Colonic mucosa (tissue), 4 donors: ENCODE results near the gene SMURF1. TPM values are rescaled to one million over a fixed set of nuclear protein-coding genes. Genes with fewer than 3 reads are reported as not detected.
A peak's percentile ranks its signal among the peaks of the same experiment; 100 is the strongest.

Source experiments
- DNase-seq: peaks from one replicate; pipeline ENCODE4 v3.0.0-alpha.2; 2020
- H3K27ac ChIP-seq: fragments of 200-600 bp; one replicate; pipeline ENCODE4 v1.8.0; 2021
- H3K27me3 ChIP-seq: fragments of 200-600 bp; one replicate; pipeline ENCODE4 v1.8.0; 2021
- H3K36me3 ChIP-seq: fragments of 200-600 bp; one replicate; pipeline ENCODE4 v1.8.0; 2021
- H3K4me1 ChIP-seq: fragments of 200-600 bp; one replicate; pipeline ENCODE4 v1.8.0; 2021; ENCODE audit warnings: mild to moderate bottlenecking
- H3K4me3 ChIP-seq: fragments of 200-600 bp; one replicate; pipeline ENCODE4 v1.8.0; 2021
- H3K9ac ChIP-seq, 2 donors: one replicate each; pipeline ENCODE4 v1.7.0; 2013; ENCODE audit warnings: control low read depth in 2 of 2, low read depth in 2 of 2, low read length in 2 of 2
- H3K9me3 ChIP-seq: fragments of 200-600 bp; one replicate; pipeline ENCODE4 v1.8.0; 2021
- CTCF ChIP-seq: fragments of 200-600 bp; IDR thresholded peaks from one replicate; pipeline ENCODE4 v1.8.0; 2022; ENCODE audit warnings: antibody characterized with exemption, mild to moderate bottlenecking
- intact Hi-C: fragments of 100-400 bp; cut with DNase I; formaldehyde crosslinking; loops from one replicate; pipeline ENCODE4 v1.14.1; 2022
- total RNA-seq, 2 donors: library from RNA; stranded (reverse); fragmentation: NEBNext Ultra II Directional in 1 of 2; extraction: Animal tissue kit (Norgen Biotek cat#: 25700) in 1 of 2; gene quantifications; one replicate each; pipeline ENCODE4 v1.2.1, GENCODE V29; 2021
- donor health status: healthy.
- donor health status: DM: no; HTN: no; CAD: no.
- donor health status: DM: no; HTN: no; CAD: no.

SMURF1 gene
- total RNA-seq, 2 donors from 2014 or later: 26.8 to 35.5 TPM

GRCh38 chr7:99124236-99124635, 19.7 kb downstream of the SMURF1 start:
- H3K27me3 ChIP-seq: no peaks in the 10 kb centered on the region
- intact Hi-C loops: no loop called here
- no peak overlapping the region for H3K4me3 ChIP-seq
- H3K9me3 ChIP-seq: no peaks in the 10 kb centered on the region
- H3K36me3 ChIP-seq: no peaks in the 10 kb centered on the region
- no peak for DNase-seq
- no peak overlapping the region for H3K9ac ChIP-seq
- H3K4me1 ChIP-seq: peaks cover 26% of the 10 kb centered on the region
- peak overlapping the region; percentile 7 for H3K27ac ChIP-seq
- TF ChIP-seq CTCF: no peak

GRCh38 chr7:99123571-99124033, 20.3 kb downstream of the SMURF1 start:
- no peaks in the 10 kb centered on the region for H3K27me3 ChIP-seq
- H3K27ac ChIP-seq: peak overlapping the region; percentile 7
- no peak overlapping the region for H3K4me3 ChIP-seq
- peaks cover 23% of the 10 kb centered on the region for H3K4me1 ChIP-seq
- no peak for DNase-seq
- no peak overlapping the region for H3K9ac ChIP-seq
- H3K36me3 ChIP-seq: no peaks in the 10 kb centered on the region
- H3K9me3 ChIP-seq: no peaks in the 10 kb centered on the region
- intact Hi-C loops: no loop called here
- no peak for TF ChIP-seq CTCF

- H3K4me1 ChIP-seq: peaks cover 15% of the 10 kb centered on the region
- no peak overlapping the region for H3K27ac ChIP-seq
- no peak overlapping the region for H3K9ac ChIP-seq
- no peaks in the 10 kb centered on the region for H3K9me3 ChIP-seq
- no peaks in the 10 kb centered on the region for H3K27me3 ChIP-seq
- intact Hi-C loops: no loop called here
- no peak overlapping the region for H3K4me3 ChIP-seq
- TF ChIP-seq CTCF: no peak
- H3K36me3 ChIP-seq: no peaks in the 10 kb centered on the region
- no peak for DNase-seq
Measured at GRCh38 chr7:99122762-99123161, 21.1 kb downstream of the SMURF1 start.

GRCh38 chr7:99121496-99122021, 22.3 kb downstream of the SMURF1 start:
- Histone ChIP-seq H3K27ac (peak overlapping the region; percentile 41), H3K27me3 (no peaks in the 10 kb centered on the region), H3K36me3 (no peaks in the 10 kb centered on the region), H3K4me3 (no peak overlapping the region), H3K9me3 (no peaks in the 10 kb centered on the region), H3K9ac (no peak overlapping the region), H3K4me1 (peaks cover 15% of the 10 kb centered on the region)
- intact Hi-C loops: no loop called here
- DNase-seq: no peak
- no peak for TF ChIP-seq CTCF

GRCh38 chr7:99120916-99121315, 23.0 kb downstream of the SMURF1 start:
- Histone ChIP-seq H3K36me3 (no peaks in the 10 kb centered on the region), H3K9me3 (no peaks in the 10 kb centered on the region), H3K27me3 (no peaks in the 10 kb centered on the region), H3K9ac (no peak overlapping the region), H3K27ac (no peak overlapping the region), H3K4me3 (no peak overlapping the region), H3K4me1 (peaks cover 15% of the 10 kb centered on the region)
- intact Hi-C loops: no loop called here
- TF ChIP-seq CTCF: no peak
- no peak for DNase-seq
